Measurements from ENCODE around the gene ANO9. TPM values are rescaled to one million over a fixed set of nuclear protein-coding genes. Genes with fewer than 3 reads are reported as not detected.

The ANO9 gene
- total RNA-seq, 1 donor from 2014 or later: 31.0 TPM

DNA sequence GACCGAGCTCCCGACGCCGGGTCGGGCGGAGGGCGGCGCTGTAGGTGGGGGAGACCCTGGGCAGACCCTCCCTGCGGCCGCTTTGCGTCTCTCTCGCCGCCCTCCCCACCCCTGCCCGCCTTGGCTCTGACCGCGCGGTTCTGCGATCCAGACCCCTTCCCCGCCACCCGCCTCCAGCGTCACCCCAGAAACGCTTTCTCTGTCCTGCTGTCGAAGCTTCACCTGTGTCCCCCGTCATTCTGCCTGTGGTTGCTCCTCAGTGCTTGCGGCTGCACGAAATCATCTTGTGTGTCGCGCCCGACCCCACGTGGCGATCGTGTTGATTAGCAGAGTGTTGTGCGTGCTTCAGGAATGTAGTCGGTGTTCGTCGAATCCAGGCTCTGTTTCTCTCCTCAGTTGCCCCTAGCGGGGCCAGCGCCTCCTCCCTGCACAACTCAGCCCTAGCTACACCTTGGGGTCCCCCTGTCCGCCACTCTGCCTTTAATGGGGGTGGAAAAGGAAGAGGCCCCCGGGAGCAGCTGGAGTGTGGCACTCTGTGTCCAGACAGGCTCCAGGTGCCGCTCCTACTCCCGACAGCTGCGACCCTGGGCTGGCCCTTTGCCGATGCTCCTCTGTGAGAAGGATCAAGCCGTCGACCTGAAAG is 9.1 kb upstream of the ANO9 start:
- Mint-ChIP-seq H3K27me3 (no peaks in the 10 kb centered on the region), H3K9me3 (ENCODE audit: low read depth) (no peaks in the 10 kb centered on the region), H3K36me3 (ENCODE audit: insufficient read depth) (peaks cover 4% of the 10 kb centered on the region), H3K27ac (peak overlapping the region; percentile 95), H3K4me1 (ENCODE audit: low read depth) (peaks cover 9% of the 10 kb centered on the region), H3K4me3 (ENCODE audit: low read depth) (peak overlapping the region; percentile 93)
- TF ChIP-seq, protein P1, sequence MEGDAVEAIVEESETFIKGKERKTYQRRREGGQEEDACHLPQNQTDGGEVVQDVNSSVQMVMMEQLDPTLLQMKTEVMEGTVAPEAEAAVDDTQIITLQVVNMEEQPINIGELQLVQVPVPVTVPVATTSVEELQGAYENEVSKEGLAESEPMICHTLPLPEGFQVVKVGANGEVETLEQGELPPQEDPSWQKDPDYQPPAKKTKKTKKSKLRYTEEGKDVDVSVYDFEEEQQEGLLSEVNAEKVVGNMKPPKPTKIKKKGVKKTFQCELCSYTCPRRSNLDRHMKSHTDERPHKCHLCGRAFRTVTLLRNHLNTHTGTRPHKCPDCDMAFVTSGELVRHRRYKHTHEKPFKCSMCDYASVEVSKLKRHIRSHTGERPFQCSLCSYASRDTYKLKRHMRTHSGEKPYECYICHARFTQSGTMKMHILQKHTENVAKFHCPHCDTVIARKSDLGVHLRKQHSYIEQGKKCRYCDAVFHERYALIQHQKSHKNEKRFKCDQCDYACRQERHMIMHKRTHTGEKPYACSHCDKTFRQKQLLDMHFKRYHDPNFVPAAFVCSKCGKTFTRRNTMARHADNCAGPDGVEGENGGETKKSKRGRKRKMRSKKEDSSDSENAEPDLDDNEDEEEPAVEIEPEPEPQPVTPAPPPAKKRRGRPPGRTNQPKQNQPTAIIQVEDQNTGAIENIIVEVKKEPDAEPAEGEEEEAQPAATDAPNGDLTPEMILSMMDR (IDR thresholded peaks at IDR 0.05; ENCODE audit: unreplicated experiment): peak; percentile 11
- peak; percentile 36 for DNase-seq (ENCODE audit: low spot score, unreplicated experiment)

DNA sequence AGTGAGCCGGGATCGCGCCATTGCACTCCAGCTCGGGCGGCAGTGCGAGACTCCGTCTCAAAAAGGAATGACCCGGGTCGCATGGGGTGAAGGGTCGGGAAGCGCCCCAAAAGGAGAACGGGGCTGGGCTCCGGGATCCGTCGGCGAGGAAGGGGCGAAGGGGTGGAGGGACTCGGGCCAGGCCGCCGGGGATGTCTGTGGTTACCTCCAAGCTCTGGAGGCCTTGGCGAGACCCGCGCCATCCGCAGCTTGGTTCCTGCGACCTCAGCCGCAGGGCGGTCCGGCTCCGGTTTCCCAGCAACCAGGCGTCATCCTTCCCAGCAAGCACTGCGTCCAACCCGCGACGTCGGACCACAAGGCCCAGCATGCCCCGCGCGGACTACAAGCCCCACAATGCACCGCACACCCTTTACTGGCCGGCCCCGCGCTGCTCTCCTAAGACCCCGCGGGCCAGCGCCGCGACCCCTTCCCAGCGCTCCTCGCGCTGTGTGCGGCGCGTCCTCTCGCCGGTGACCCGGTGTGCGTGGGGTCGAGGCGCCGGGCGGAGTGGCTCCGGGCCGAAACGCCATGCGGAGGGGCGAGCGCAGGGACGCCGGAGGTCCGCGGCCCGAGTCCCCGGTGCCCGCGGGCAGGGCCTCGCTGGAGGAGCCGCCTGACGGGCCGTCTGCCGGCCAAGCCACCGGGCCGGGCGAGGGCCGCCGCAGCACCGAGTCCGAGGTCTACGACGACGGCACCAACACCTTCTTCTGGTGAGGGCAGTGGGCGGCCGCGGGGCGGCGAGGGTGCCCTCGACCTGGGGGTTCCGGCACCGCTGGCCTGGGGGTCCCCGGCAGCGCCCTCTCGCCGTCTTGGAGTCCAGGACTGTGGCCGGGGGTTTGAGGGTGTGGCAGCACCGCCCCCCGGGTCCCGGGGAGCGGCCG is 8.3 kb upstream of the ANO9 start, which contains the start of gene PTDSS2:
TSS of gene PTDSS2 (plus strand) at position 391 of the 920 bp plus-strand sequence. CDS start at position 568, 177 bp downstream.
- TF ChIP-seq, protein P1 (IDR thresholded peaks at IDR 0.05; ENCODE audit: unreplicated experiment): no peak
- Mint-ChIP-seq H3K27ac (peak within 1 kb of the TSS; percentile 95), H3K36me3 (ENCODE audit: insufficient read depth) (peaks cover 4% of the 10 kb centered on the region), H3K27me3 (no peaks in the 10 kb centered on the region), H3K4me1 (ENCODE audit: low read depth) (peaks cover 9% of the 10 kb centered on the region), H3K9me3 (ENCODE audit: low read depth) (no peaks in the 10 kb centered on the region), H3K4me3 (ENCODE audit: low read depth) (peak within 1 kb of the TSS; percentile 93)
- DNase-seq (ENCODE audit: low spot score, unreplicated experiment): peak; percentile 91

- Mint-ChIP-seq H3K4me3 (ENCODE audit: low read depth) (peak overlapping the region; percentile 84), H3K4me1 (ENCODE audit: low read depth) (peaks cover 12% of the 10 kb centered on the region), H3K27ac (peak overlapping the region; percentile 91), H3K27me3 (peaks cover 3% of the 10 kb centered on the region), H3K36me3 (ENCODE audit: insufficient read depth) (no peaks in the 10 kb centered on the region), H3K9me3 (ENCODE audit: low read depth) (no peaks in the 10 kb centered on the region)
- peak; percentile 87 for DNase-seq (ENCODE audit: low spot score, unreplicated experiment)
- TF ChIP-seq, protein P1 (IDR thresholded peaks at IDR 0.05; ENCODE audit: unreplicated experiment): peak; percentile 95
These were observed 6.3 kb upstream of the ANO9 start for GRCh38 chr11:447923-448731.

- H3K27me3 Mint-ChIP-seq: peaks cover 3% of the 10 kb centered on the region
- no peaks in the 10 kb centered on the region for H3K9me3 Mint-ChIP-seq (ENCODE audit: low read depth)
- no peak for DNase-seq (ENCODE audit: low spot score, unreplicated experiment)
- H3K36me3 Mint-ChIP-seq (ENCODE audit: insufficient read depth): no peaks in the 10 kb centered on the region
- H3K4me3 Mint-ChIP-seq (ENCODE audit: low read depth): no peak overlapping the region
- TF ChIP-seq, protein P1 (IDR thresholded peaks at IDR 0.05; ENCODE audit: unreplicated experiment): no peak
- H3K27ac Mint-ChIP-seq: no peak overlapping the region
- peaks cover 12% of the 10 kb centered on the region for H3K4me1 Mint-ChIP-seq (ENCODE audit: low read depth)
These were observed 5.1 kb upstream of the ANO9 start for GRCh38 chr11:446891-447290.

Data from progenitor cell of endocrine pancreas (in vitro differentiated cells).